GM19328 (cell line): Measurements from ENCODE around the gene TET3.

ENCODE experiments used
- ATAC-seq: cut with Tn5 transposase; IDR thresholded peaks from one replicate; pipeline ENCODE4 v1.9.1; 2021; ENCODE audit warnings: mild to moderate bottlenecking, moderate library complexity; ENCODE audit not compliant: unreplicated experiment

The TET3 gene

DNA sequence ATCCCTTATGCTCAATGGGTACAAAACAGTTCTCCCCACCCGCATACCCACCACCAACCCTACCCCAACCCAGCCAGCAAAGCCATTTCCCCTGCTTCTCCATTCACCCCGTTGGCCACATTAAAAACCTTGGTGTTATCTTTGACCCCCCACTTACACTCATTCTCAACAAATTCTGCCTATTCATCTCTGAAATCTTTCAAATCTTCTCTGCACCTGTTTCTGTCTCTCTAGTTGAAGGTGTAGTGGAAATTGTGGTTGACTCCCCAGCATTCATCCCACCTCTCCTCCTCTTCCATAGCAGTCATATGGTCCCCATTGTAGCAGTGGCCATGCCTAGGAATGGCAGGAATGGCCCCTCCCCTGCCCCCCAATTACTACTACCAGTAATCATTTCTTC, 20.5 kb upstream of the TET3 start:
- ATAC-seq: no peak

DNA sequence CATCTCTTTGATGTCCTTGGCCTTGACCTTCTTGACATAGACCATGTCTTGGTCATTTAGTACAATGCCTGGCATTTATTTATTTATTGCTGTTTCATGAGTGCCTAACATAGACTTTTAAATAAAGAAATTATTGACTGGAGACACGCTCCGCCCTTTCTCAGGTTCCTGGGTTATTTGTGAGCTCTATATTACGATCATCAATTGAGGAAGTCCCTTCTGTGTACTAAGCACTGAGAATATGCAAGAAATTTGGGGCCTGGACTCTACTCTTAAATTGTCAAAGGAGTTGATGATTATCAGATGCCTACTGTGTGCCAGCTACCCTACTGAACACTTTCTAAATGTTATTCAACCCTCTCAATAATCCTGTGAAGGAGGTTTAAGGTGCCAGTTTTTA, 19.7 kb upstream of the TET3 start:
- no peak for ATAC-seq

DNA sequence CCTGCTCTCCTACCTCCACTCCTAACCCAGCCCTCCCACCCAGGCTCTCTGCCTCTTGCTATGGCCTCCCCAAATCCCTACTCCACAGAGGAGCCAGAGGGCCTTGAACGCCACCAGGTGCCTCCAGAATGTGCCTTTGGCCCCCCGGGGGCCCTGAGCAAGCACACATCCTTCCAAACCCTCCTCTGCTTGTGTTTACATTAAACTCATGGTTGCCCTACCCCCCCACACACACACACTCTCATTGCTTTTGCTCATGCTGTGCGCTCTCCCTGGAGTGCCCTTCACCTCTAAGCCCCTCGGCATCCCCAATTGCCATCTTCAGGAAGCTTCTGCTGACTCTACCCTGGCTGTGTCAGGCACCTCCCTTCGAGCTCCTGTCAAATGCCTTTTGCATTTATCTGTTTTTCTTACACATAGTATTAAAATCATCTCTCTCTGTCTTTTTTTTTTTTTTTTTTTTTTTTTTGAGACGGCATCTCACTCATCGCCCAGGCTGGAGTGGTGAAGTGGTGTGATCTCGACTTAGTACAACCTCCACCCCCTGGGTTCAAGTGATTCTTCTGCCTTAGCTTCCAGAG, 16.3 kb upstream of the TET3 start:
- ATAC-seq: no peak

DNA sequence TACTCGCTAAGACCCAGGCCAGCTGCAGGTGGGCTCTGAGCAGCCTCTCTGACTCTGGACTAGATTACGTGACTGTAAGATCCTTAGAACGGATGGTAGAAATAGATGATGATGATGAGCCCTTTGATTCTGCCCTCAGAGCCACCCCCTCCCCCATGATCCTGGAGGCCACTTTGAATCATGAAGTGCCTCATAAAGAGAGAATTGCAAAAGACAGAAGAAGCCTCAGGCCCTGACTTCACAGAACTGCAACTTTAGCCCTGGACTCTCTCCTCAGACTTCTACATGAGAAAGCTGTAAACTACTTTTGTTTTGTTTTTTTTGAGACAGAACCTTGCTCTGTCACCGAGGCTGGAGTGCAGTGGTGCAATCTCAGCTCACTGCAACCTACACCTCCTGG, 15.4 kb upstream of the TET3 start:
- no peak for ATAC-seq

DNA sequence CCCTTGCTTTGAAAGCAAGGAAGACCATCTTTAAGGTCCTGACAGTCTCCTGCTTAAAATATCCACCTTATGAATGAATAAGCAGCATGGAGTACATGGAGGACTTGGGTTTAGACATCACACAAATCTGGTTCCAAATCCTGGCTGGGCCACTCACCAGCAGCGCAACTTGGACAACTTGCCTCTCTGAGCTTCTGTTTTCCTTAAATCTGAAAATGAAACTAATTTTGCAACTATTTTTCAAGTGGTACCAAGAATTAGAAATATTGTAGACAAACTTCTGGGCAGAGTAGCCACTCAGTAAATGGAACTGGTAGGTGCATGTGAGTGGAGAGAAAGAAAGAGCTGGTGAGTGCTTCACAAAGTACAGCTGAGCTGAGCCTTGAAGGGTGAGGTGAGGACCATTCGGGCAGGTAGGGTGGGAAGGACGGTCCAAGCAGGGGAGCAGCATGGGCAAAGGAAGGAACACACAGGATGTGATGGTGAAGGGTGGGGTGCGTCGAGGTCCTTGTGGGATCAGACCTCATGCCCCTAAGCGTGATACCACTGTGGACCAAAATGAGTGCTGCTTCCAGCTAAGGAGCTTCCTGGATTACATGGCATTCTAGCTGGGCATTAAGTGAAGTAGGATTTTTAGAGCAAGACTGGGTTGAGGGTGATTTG, 14.4 kb upstream of the TET3 start:
- ATAC-seq: no peak

DNA sequence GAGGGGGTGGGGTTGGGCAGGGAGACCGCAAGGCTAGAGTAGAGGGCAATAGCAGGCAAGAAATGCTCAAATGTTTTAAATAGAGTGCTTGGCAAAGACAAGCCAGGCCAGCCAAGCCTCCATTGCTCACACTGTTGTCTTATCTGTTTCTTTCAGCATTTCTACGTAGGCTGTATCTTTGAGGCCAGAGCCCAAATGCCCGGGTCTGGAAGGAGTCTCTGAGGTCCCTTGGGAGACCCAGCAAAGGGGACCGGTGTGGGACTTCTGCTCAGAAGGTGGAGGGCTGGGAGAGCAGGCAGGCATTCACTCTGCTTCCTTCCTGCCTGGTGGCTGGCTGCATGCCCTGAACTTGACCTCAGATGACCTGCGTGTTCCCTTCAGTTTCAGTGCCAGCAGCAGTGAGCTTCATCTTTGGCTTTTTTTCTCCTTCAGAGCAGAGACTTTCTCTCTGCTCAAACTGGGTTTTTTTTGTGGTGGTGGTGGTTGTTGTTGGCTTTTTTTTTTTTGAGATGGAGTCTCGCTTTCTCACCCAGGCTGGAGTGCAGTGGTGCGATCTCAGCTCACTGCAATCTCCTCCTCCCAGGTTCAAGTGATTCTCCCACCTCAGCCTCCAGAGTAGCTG, 13.7 kb upstream of the TET3 start:
- ATAC-seq: peak; percentile 48

DNA sequence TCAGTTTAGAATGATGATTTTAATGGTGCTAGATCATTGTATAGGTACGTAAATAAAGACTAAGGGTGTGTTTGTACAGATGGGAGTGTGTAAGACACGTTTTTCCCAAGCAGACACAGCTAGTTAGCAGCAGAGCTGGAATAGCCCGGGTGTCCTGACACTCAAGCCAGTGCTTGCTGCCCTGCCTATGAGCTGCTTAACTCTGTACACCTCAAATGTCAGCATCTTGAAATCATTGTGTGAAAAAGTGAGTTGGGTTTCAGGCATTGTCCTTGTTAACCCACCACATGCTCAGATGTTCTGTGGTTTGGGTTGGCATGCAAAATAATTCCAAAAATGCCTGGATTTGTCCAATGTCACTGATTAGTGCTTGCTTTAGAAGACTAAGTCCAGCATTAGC, 13.0 kb upstream of the TET3 start:
- ATAC-seq: no peak

DNA sequence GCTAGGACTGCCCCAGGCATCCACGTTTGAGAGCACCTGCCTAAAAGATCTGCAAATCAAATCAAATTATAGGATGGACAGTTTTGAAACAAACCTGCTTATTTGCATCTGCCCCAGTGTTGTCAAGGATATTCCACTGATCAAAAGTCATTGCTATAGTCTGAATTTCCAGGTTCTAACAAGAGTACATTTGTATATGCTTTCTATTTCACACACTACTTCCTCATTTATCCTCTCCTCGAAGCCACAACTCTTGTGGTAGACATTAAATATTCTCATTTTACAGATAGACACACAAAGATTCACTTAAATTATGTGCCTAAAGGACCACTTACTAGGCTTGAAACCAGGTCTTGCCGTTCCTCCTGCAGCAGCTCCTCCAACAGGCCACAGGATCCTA, 11.9 kb upstream of the TET3 start:
- ATAC-seq: no peak

DNA sequence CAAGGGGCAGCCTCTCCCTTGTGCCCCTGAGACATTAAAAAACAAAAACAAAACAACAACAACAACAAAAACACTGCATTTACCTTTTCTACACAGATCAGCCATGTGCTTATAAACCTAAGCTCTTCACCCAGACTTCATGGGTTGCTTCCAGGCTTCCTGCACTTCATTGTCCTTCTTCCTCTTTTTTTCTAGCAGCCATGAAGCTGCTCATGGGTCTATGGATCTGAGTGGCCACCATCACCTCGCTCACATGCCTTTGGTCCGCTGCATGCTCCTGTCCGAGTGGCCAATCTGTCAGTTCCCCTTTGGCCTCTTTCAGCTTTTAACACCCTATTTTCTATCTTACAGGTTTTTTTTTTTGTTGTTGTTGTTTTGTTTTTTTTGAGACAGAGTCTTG, 9.0 kb upstream of the TET3 start:
- no peak for ATAC-seq

DNA sequence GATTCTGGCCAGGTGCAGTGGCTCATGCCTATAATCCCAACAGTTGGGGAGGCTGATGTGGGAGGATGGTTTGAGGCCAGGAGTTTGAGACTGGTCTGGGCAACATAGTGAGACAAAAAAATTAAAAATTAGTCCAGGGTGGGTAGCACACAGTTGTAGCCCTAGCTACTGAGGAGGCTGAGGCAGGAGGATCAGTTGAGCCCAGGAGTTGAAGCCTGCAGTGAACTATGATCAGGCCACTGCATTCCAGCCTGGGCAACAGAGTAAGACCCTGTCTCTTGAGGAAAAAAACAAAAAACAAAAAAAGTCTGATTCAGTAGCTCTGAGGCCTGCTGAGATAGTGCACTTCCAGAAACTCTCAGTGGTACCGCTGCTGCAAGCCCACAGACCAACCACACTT, 7.9 kb upstream of the TET3 start:
- no peak for ATAC-seq

DNA sequence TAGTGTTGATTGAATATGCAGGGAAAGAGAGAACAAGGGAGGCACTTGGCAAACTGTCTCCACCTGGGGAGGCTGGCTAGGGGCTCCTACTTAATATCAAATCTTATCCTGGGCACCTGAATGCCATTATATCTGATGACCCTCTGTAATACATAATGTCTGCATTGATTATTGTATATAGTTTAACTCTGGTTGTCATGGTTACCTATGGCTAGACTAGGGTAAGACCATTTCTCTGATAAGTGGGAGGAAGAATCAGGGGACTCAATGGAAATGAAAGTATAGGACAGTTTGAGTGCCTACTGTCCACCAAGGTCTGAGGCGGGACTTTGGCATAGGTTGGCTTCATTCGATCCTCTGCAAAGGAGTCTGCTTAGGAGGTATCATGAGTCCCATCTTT, 7.2 kb upstream of the TET3 start:
- no peak for ATAC-seq

DNA sequence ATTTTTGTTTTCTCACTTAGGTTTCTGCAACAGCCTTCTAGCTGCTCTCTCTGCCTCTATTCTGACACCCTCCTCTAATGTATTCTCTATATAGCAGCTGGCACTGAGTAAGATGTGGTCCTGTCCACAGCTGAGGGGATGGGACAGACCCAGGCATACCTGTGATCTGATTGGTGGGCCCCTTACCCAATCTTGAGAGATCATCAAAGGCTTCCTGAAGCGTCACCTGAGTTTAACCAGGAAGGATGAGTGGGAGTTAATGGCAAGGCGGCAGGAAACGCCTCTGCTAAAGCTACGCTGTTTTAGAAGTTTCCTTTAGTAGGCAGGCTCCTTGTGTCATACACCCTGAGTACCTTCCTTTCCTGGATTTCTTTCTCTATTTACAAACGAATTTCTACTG, 5.7 kb upstream of the TET3 start:
- no peak for ATAC-seq

DNA sequence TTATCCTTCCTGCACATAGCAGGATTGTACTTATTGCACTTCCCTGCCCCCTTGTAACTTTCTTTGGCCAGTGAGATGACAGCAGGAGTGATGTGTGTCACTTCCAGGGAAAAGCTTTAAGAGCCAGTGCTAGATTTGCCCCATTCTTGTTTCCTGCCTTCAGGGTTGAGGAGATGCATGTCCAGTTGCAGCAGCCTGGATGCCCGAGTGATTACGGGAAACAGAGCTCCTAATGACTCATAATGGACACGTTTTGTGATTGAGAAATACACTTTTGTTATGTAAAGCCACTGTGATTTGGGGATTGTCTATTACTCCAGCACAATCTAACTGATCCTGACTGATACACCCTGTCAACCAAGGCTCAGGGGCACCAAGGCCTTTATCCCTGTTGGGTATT, 5.0 kb upstream of the TET3 start:
- no peak for ATAC-seq

DNA sequence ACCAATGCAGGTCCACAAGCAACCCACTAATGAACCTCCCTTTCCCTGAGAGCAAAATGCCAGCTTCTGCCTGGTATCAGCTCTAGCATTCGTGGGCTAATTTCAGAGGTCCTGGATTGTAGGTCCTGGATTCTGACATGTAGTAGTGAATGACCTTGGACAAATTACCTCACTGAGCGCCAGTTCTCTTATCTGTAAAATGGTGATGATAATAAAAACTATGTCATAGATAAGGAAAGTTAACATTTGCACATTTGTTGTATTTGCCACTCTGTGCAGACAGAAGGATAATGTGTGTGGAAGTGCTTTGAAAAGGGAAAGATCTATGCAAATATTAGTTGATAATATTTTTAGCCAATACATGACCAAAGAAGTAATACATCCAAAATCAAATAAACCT, 4.1 kb upstream of the TET3 start:
- ATAC-seq: no peak

DNA sequence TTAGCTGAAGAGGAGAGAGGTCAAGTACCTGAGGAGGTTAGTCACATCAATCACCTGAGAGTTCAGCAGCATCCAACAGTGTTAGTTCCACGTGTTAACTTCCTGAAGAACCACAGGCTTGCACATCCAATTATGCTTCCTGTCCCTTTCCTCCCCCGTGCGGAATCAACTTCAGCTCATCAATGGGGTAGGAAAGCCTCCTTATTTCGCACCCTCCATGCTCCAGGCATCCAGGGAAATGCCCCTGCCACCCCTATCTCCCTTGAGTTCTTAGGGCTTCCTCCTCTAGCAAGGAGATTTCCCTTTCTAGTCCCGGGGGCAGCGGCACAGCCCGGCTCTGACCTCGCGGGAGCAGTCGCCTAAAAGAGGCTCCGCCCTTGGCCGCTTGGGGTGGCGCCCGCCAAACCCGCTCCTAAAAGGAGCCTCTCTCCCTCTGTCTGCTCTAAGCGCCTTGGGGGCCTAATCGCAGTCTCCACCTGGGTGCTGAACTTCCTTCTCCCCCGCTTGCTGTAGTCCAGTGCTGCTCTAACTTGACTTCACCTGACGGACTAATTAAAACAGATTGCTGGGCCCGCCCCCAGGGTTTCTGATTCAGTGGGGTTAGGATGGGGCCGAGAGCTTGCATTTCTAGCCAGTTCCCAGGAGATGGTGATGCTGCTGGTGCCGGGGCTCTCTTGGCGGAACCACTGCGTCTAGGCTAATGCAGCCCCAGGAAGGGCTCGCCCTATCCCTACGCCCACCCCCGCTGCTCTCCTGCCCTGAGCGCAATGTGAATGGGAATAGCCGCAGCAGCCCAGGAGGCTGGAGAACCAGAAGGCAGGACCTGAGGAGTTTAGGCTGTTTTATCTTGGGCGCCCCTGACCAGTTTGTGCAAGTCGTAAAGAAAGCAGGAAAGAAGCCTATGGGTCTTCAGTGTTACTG, 3.4 kb upstream of the TET3 start:
- ATAC-seq: no peak

DNA sequence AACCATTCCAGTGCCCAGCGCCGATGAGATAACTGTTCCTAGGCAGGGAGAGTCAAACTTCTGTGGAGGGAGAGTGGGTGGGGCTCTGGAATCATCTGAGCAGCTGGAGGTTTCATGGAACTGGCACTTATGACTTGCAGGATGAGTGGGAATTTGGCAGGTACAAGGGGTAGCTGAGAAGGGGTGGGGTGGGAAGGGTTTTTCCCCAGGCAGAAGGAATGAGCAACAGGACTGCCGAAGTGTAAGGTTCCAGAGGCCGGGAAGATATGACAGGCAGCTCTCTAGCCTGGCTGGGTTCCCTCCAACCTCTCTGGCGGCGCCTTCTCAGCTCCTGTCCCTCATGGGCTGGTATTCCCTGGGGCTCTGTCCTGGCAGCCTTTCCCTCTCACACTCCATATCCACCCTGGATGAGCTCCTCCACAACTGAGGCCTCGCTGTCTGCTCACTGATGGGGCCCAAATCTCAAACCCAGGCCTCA, 2.5 kb upstream of the TET3 start:
- ATAC-seq: no peak

DNA sequence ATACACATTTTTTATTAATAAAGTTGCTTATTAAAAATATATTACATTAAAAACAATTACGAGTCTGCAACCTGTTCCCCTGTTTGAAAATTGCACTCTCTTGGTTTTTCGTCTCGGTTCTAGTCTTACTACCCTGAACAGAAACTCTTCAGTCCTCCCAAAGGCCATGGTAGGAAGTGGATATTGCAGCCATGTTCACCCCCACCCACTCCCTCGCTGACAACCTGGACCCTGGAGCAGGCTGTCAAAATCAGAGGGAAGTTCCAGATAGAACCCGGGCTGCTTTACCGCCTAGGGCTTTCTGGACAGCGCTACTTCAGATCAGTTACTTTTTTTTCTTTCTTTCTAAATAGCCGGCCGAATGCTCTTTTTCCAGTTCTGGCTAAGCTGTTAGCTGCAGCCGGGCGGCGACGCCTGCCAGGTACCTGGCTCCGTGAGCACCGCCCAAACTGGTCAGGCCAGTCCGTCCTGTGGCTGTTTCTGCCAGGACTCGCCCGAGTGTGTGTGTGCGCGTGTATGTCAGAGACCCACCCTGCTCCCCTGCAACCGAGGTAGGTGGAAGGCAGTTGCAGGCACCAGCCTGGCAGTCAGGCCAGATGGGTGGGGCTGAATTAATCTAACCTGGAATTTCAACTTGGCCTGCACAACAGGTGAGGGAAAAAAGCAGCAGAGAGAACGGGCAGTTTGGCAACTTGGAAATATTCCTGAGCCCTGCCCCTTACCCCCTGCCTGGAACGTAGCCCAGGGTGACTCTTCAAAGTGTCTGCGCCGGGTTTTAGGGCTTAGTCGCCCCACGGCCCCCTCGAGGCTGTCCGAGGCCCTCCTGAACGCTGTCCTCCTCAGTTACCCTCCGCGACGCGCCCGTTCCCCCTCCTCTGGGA, 1.1 kb upstream of the TET3 start:
- no peak for ATAC-seq

DNA sequence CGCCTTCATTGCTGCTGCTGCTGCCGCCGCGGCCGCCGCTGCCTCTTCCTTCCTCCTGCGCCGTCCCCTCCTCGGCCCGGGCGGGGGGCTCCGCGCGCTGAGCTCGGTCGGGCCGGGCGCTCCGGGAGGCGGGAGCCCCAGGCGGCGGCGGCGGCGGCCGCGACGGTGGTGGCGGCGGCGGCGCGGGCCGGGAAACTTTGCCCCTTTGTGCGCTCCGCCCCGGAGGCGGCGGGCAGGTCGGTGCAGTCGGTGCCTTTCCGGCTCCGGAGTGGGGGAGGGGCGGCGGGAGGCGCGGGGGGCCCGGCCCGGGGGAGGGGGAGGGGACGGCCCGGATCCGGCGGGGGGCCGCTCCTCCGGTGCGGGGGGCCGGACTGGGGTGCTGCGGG, 205 bp downstream of the TET3 start:
- peak; percentile 25 for ATAC-seq

DNA sequence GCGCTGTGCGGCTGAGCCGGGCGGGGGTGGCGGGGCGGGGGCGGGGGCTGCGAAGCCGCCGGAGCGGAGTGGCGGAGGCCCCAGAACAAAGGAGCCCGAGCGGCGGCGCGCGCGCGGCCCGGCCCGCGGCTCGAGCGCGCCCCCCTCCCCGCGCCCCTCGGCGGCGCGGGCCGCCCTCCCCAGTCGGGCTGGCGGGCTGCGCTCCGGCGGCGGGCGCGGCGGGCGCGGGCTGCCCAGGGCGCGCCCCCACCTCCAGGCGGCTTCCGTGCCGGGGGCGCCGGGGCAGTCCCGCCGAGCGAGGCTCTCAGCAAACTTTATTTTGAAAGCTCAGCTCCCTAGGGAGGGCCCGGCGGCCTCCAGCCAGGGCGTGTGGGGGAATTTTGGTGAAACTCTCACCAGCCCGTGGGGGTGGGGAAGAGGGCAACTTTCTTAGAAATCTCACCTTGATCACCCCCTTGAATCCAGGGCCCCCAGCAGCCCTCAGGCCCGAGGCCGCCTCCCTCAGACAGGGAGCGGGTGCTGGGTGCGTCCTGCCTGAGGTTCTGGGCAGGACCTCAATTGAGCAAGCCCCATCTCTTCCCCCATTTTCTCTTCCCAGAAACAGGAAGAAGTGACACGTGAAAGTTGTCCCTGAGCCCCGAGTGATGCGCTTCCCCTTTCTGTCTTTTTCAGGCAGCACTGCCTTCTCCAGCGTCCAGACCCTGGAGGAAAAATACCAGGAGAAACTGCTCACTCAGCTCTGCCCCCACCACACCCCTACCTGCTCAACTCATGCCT, 786 bp downstream of the TET3 start:
- ATAC-seq: peak; percentile 24
